Naive B cell (primary cell): ENCODE data around the gene DHCR7. TPM values are rescaled to one million over a fixed set of nuclear protein-coding genes. Genes with fewer than 3 reads are reported as not detected.
"Not testable (repeated sequence)": the region's sequence is repeated elsewhere in the genome, so short reads cannot be mapped to it uniquely, and the experiment has no call there.

ENCODE experiments used
- ATAC-seq, 2 donors: fragments of 150-1000 bp; cut with Tn5 transposase; 2 replicates each; pipeline ENCODE4 v1.10.0; 2021; ENCODE audit warnings: low read depth in 2 of 2, mild to moderate bottlenecking in 2 of 2, moderate library complexity in 2 of 2
- DNase-seq: peaks from one replicate; pipeline ENCODE4 v3.0.0; 2022
- H3K27ac Mint-ChIP-seq, 6 donors: one replicate each; pipeline ENCODE4 v1.8.0; 2020 to 2022; ENCODE audit warnings: mild to moderate bottlenecking in 6 of 6, mixed read lengths in 6 of 6, moderate library complexity in 5 of 6, inconsistent platforms in 2 of 6
- H3K27me3 Mint-ChIP-seq, 3 donors: one replicate each; pipeline ENCODE4 v1.8.0; 2021 to 2022; ENCODE audit warnings: mixed read lengths in 3 of 3, mild to moderate bottlenecking in 1 of 3
- H3K36me3 Mint-ChIP-seq, 2 donors: one replicate each; pipeline ENCODE4 v1.8.0; 2020 to 2022; ENCODE audit warnings: mixed read lengths in 2 of 2, inconsistent platforms in 1 of 2, mild to moderate bottlenecking in 1 of 2
- H3K4me1 Mint-ChIP-seq, 3 donors: one replicate each; pipeline ENCODE4 v1.8.0; 2020 to 2022; ENCODE audit warnings: mixed read lengths in 3 of 3, inconsistent platforms in 1 of 3, mild to moderate bottlenecking in 1 of 3, moderate library complexity in 1 of 3
- H3K4me3 Mint-ChIP-seq, 8 donors: one replicate each; pipeline ENCODE4 v1.8.0; 2020 to 2022; ENCODE audit warnings: mild to moderate bottlenecking in 8 of 8, mixed read lengths in 8 of 8, moderate library complexity in 8 of 8, inconsistent platforms in 2 of 8
- H3K9me3 Mint-ChIP-seq, 7 donors: one replicate each; pipeline ENCODE4 v1.8.0; 2020 to 2022; ENCODE audit warnings: mixed read lengths in 7 of 7, mild to moderate bottlenecking in 5 of 7, inconsistent platforms in 2 of 7, moderate library complexity in 1 of 7
- polyA plus RNA-seq, 6 donors: library from polyadenylated mRNA; unstranded; fragments of 300-500 nt; fragmentation: Illumina TruSeq; gene quantifications; one replicate each; pipeline ENCODE4 v1.2.3, GENCODE V29; 2021; ENCODE audit warnings: low read depth in 6 of 6

DHCR7 gene
- polyA plus RNA-seq, 6 donors from 2014 or later, result 10.2 to 19.0 (median 15.3) TPM

DNA sequence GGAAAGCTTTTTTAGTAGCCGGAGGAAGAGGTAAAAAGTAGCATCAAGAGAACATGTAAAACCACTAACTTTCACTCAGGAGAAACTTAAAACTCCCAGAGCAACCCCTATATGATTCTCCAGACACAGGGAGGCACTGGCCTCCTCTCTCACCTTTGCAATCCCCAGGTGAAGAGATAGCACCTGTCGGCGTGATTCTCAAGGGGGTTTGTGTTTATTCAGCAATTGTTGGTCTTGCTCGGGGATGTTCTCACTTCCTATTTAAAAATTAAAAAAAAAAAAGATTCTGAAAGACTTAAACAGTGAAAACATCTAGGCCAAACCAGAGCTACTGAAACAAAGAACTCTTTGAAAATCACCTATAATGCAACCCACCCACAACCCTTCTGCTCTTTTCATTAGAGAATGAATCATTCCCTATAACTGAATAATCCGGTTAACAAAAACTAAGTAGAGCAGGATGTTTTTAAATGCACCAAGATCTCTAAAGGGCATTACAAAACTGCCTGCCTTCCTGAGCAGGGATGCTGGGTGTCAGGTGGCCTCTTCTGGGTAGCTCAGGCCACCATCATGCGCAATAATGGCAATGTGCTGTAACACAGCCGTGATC, 24.9 kb downstream of the DHCR7 start:
- Mint-ChIP-seq H3K36me3 (no peaks in the 10 kb centered on the region), H3K27me3 (no peaks in the 10 kb centered on the region), H3K4me3 (peak overlapping the region in 1 of 8 donors; percentile 42), H3K9me3 (peaks cover 0 to 1% (median 0%) of the 10 kb centered on the region in 7 donors), H3K4me1 (peaks cover 35 to 65% (median 57%) of the 10 kb centered on the region in 3 donors), H3K27ac (peak overlapping the region in 4 of 6 donors; percentile 19 to 74 (median 53))
- DNase-seq (peak; percentile 10), ATAC-seq (peak; percentile 16 to 19)

DNA sequence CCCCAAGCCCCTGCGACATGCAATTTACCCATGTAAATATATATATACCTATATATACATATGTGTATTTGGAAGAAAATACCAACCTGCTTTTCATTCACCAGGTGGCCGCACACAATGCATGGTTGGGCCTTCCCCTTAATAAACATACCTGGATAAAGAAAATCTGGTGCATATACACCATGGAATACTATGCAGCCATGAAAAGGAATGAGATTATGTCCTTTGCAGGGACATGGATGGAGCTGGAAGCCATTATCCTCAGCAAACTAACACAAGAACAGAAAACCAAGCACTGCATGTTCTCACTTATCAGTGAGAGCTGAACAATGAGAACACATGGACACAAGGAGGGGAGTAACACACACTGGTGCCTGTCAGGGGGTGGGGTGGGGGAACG, 25.9 kb downstream of the DHCR7 start:
- not testable (repeated sequence) for DNase-seq, H3K9me3 Mint-ChIP-seq, H3K27me3 Mint-ChIP-seq, ATAC-seq, H3K36me3 Mint-ChIP-seq, H3K27ac Mint-ChIP-seq
- Mint-ChIP-seq H3K4me3 (peak overlapping the region in 1 of 8 donors; percentile 19), H3K4me1 (peaks cover 39 to 75% (median 64%) of the 10 kb centered on the region in 3 donors)

DNA sequence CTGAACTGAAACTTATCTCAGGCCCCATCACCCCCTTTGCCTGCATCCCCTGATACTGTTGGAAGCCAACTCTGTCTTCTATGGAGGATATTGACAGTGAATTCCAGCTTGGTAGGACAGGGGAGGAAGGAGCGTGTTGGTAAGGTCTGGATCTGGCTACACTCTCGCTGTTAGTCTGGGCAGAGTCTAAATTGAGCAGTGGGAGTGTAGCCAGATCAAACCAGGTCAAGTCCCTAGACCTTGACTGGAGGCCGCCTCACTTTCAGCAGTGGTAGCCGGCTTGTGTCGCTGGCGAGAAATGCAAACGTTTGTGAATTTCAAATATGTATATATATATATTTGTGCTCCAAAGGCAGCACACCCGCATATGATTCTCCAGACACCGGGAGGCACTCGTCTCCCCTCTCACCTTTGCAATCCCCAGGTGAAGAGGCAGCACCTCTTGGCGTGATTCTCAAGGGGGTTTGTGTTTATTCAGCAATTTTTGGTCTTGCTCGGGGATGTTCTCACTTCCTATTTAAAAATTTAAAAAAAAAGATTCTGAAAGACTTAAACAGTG, 26.7 kb downstream of the DHCR7 start:
- H3K36me3 Mint-ChIP-seq, result no peaks in the 10 kb centered on the region
- peaks cover 0 to 3% (median 2%) of the 10 kb centered on the region in 3 donors for H3K27me3 Mint-ChIP-seq
- H3K4me3 Mint-ChIP-seq, result peak overlapping the region in 1 of 8 donors; percentile 42
- no peak for ATAC-seq
- peaks cover 0 to 1% (median 0%) of the 10 kb centered on the region in 7 donors for H3K9me3 Mint-ChIP-seq
- no peak overlapping the region for H3K27ac Mint-ChIP-seq
- H3K4me1 Mint-ChIP-seq, result peaks cover 38 to 74% (median 60%) of the 10 kb centered on the region in 3 donors
- DNase-seq, result no peak

DNA sequence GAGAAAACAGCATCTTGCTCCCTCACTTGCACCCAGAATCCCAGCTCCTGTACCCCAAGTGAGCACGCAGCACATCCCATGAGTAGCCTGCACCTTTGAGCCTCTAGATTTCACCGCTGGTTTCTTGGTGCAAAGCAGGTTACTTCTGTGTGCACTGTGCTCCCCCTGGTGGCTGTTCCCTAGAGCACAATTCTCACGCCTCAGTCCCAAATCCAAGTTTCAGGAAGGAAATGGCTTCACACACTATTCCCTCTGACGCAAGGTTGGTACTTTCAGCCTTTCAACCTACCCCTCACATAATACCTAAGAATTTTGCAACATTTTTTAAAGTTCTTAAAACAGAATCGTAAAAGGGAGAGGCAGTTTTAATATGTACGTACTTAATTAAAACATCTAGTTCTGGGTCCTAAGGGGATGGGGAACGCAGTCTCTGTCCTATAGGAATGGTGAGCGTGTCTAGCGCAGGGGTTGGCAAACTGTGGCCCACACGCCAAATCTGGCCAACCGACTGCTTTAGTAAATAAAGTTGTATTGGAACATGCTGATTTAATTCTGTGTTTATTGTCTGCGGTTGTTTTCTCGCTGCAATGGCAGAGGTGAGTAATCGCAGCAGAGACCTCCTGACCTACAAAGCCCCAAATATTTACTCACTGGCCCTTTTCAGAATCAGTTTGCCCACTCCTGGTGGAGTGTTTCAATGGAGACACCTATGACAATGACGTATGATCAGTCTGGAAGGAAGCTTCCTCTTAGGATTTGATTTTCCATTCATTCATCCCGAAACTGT, 27.5 kb downstream of the DHCR7 start:
- Mint-ChIP-seq H3K4me3 (peak overlapping the region in 2 of 8 donors; percentile 7 to 76), H3K36me3 (no peaks in the 10 kb centered on the region), H3K27ac (peak overlapping the region in 2 of 6 donors; percentile 23 to 59), H3K4me1 (peaks cover 31 to 66% (median 51%) of the 10 kb centered on the region in 3 donors), H3K9me3 (peaks cover 0 to 1% (median 0%) of the 10 kb centered on the region in 7 donors), H3K27me3 (peaks cover 0 to 7% (median 5%) of the 10 kb centered on the region in 3 donors)
- peak in 1 of 2 donors; percentile 9 for ATAC-seq
- peak; percentile 29 for DNase-seq

DNA sequence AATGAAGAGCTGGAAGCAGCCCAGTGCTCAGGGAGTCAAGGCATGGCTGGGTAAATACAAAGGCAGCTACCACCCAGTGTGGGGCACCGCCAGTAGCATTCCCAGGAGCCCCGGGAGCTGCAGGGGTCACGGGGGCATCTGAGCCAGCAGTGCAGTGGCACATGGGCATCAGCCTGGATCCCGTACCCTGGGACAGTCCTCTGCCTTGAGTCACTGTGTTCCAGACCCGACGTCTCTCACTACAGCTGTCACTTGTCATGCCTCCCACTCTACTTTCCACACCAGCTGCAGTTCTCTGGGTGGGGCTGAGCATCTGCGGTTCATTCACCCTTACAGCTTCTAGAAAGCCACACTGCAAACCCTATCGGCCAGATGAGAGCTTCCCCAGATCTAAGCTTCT, 29.6 kb downstream of the DHCR7 start:
- H3K27ac Mint-ChIP-seq, result peak overlapping the region in 1 of 6 donors; percentile 44
- H3K27me3 Mint-ChIP-seq, result peaks cover 0 to 22% (median 17%) of the 10 kb centered on the region in 3 donors
- DNase-seq (peak; percentile 55), ATAC-seq (peak; percentile 88 to 89)
- peaks cover 0 to 7% (median 0%) of the 10 kb centered on the region in 7 donors for H3K9me3 Mint-ChIP-seq
- H3K4me3 Mint-ChIP-seq, result peak overlapping the region in 4 of 8 donors; percentile 18 to 82 (median 54)
- peaks cover 0 to 9% of the 10 kb centered on the region in 2 donors for H3K36me3 Mint-ChIP-seq
- peaks cover 26 to 57% (median 44%) of the 10 kb centered on the region in 3 donors for H3K4me1 Mint-ChIP-seq

DNA sequence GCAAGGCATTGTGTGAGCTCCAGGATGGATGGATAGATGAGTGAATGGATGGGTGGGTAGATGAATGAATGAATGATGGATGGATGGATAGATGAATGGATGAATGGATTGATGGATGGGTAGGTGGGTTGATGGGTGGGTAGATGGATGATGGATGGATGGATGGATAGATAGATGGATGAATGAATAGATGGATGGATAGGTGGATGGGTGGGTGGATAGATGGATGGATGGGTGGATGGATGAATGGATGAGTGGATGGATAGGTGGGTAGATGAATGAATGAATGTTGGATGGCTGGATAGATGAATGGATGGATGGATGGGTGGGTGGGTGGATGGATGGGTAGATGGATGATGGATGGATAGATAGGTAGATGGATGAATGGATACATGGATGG, 33.5 kb downstream of the DHCR7 start:
- H3K9me3 Mint-ChIP-seq, result peaks cover 0 to 11% (median 2%) of the 10 kb centered on the region in 7 donors
- no peak for ATAC-seq
- H3K36me3 Mint-ChIP-seq, result peaks cover 0 to 16% of the 10 kb centered on the region in 2 donors

DNA sequence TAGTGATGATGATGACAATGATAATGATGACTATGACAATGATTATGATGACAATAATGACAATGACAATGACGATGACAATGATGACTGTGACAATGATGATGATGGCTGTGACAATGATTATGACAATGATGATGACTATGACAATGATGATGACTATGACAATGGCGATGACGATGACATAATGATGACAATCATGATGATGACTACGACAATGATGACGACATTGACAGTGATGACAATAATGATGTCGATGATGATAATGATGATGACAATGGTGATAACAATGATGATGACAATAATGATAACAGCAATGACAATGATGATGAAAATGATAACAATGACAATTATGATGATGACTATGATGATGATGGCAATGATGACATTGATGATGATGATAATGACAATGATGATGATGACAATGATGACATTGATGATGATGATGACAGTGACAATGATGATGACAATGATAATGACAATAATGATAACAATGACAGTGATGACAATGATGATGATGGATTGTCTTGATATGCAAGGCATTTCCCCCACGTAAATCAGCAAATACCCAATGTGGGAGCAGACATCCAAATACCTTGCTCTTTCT, 37.7 kb downstream of the DHCR7 start:
- H3K27me3 Mint-ChIP-seq, result peaks cover 4 to 30% (median 15%) of the 10 kb centered on the region in 3 donors
- H3K36me3 Mint-ChIP-seq, result peaks cover 0 to 16% of the 10 kb centered on the region in 2 donors
- DNase-seq (no peak), ATAC-seq (no peak)
- peaks cover 0 to 11% (median 2%) of the 10 kb centered on the region in 7 donors for H3K9me3 Mint-ChIP-seq
- H3K4me1 Mint-ChIP-seq, result peaks cover 4 to 10% (median 10%) of the 10 kb centered on the region in 3 donors
- H3K27ac Mint-ChIP-seq, result no peak overlapping the region
- H3K4me3 Mint-ChIP-seq, result no peak overlapping the region

More for the DNA sequence above, 33.5 kb downstream of the DHCR7 start:
- Mint-ChIP-seq H3K27me3 (peaks cover 4 to 28% (median 22%) of the 10 kb centered on the region in 3 donors), H3K4me1 (peaks cover 15 to 28% (median 17%) of the 10 kb centered on the region in 3 donors), H3K27ac (no peak overlapping the region), H3K4me3 (no peak overlapping the region)
- DNase-seq, result no peak

DNA sequence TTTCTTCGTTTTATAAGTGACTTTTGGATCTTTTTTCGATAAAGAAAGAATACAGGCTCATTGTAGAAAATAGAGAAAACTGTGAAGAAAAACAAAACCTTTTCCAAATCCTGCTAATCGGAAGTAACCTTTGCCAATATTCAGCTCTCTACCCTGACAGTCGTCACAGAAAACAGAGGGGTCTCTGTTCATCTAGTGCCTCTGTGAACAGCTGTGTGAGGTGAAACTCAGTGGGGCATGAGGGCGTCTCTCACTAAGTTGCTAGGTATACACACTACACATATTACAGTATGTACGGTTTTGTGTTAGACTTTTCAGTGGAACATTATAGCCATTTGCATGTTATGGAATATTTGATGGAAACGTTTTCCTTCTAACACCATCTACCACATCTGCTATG, 39.4 kb downstream of the DHCR7 start:
- Mint-ChIP-seq H3K4me3 (no peak overlapping the region), H3K9me3 (peaks cover 0 to 9% (median 4%) of the 10 kb centered on the region in 7 donors), H3K36me3 (peaks cover 0 to 14% of the 10 kb centered on the region in 2 donors), H3K27ac (peak overlapping the region in 1 of 6 donors; percentile 74), H3K4me1 (peaks cover 11 to 15% (median 15%) of the 10 kb centered on the region in 3 donors), H3K27me3 (peaks cover 7 to 18% (median 7%) of the 10 kb centered on the region in 3 donors)
- DNase-seq (no peak), ATAC-seq (no peak)

DNA sequence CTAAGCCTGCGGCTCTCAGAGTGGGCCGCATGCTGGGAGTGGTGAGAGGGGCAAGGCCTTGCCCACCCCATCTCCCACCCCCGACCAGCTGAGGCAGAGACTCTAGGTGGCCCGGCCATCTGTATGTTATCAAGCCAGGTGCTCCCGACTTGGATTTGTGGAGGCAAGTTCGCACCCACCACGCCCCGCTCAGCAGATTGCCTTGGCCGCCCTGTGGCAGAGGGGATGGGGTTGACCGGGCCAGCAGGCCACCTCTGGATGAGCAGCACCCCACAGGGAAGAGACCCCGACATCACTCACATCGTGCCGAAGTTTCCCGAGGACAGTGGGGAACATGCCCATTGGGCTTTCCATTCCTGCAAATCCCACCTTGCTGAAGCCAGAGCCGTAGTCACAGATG, 40.8 kb downstream of the DHCR7 start:
- peaks cover 0 to 17% of the 10 kb centered on the region in 2 donors for H3K36me3 Mint-ChIP-seq
- no peak for DNase-seq
- peaks cover 0 to 13% (median 6%) of the 10 kb centered on the region in 7 donors for H3K9me3 Mint-ChIP-seq
- H3K27ac Mint-ChIP-seq, result no peak overlapping the region
- H3K4me3 Mint-ChIP-seq, result no peak overlapping the region
- peaks cover 7 to 16% (median 10%) of the 10 kb centered on the region in 3 donors for H3K27me3 Mint-ChIP-seq
- peaks cover 13 to 15% (median 15%) of the 10 kb centered on the region in 3 donors for H3K4me1 Mint-ChIP-seq
- no peak for ATAC-seq

DNA sequence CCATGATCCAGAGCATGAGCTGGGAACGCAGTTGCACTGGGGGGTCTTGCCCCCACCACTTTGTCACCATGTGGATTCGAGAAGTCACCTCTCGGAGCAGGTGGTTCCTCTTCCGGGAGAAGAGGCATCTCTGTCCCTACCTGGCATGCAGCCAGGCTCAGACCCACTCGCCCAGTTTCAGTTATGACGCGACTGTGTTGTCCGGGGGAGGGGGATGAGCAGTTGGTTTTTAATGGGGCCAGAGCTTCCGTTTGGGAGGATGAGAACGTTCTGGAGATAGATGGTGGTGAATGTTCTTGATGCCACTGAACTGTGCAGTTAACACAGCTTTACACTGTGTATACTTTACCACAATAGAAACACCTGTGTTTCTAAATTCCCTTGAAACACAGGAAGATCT, 41.5 kb downstream of the DHCR7 start:
- no peak for ATAC-seq
- Mint-ChIP-seq H3K9me3 (peaks cover 0 to 13% (median 6%) of the 10 kb centered on the region in 7 donors), H3K36me3 (peaks cover 0 to 17% of the 10 kb centered on the region in 2 donors), H3K27me3 (peaks cover 3 to 11% (median 10%) of the 10 kb centered on the region in 3 donors), H3K4me3 (no peak overlapping the region), H3K27ac (peak overlapping the region in 1 of 6 donors; percentile 59), H3K4me1 (peaks cover 13 to 15% (median 15%) of the 10 kb centered on the region in 3 donors)
- DNase-seq, result no peak

DNA sequence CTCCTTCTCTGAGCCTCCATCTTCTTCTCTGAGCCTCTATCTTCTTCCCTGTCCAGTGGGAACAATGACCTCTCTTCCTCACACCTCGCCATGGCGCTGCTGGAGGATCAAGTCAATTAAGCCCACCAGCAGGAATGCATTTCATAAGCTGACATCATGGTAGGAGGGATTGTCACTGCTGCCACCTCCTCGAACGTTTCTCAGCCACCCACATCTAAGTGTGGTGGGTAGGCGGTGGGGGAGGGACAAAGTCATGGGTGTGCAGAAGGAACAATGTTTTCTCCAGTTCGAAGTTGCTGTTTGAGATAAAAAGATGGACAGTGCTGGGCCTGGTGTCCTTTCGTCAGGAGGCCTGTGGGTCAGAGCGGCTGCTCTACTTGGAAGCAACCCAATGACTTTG, 44.0 kb downstream of the DHCR7 start:
- peaks cover 0 to 8% (median 4%) of the 10 kb centered on the region in 7 donors for H3K9me3 Mint-ChIP-seq
- peak overlapping the region in 1 of 8 donors; percentile 15 for H3K4me3 Mint-ChIP-seq
- peaks cover 0 to 10% of the 10 kb centered on the region in 2 donors for H3K36me3 Mint-ChIP-seq
- H3K4me1 Mint-ChIP-seq, result peaks cover 15 to 18% (median 15%) of the 10 kb centered on the region in 3 donors
- ATAC-seq, result no peak
- no peak for DNase-seq
- H3K27ac Mint-ChIP-seq, result peak overlapping the region in 3 of 6 donors; percentile 16 to 59 (median 41)
- peaks cover 2 to 10% (median 3%) of the 10 kb centered on the region in 3 donors for H3K27me3 Mint-ChIP-seq

DNA sequence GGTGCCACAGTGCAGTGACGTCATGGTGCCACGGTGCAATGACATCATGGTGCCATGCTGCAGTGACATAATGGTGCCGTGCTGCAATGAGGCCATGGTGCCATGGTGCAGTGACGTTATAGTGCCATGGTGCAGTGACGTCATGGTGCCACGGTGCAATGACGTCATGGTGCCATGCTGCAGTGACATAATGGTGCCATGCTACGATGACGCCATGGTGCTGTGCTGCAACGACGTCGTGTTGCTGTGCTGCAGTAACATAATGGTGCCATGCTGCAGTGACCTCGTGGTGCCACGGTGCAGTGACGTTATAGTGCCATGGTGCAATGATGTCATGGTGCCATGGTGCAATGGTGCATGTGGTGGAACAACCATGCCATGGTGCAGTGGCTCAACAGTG, 45.3 kb downstream of the DHCR7 start:
- H3K4me3 Mint-ChIP-seq, result no peak overlapping the region
- peak overlapping the region in 1 of 6 donors; percentile 10 for H3K27ac Mint-ChIP-seq
- peaks cover 0 to 8% (median 4%) of the 10 kb centered on the region in 7 donors for H3K9me3 Mint-ChIP-seq
- no peak for ATAC-seq
- peaks cover 15 to 18% (median 15%) of the 10 kb centered on the region in 3 donors for H3K4me1 Mint-ChIP-seq
- H3K27me3 Mint-ChIP-seq, result peaks cover 0 to 10% (median 3%) of the 10 kb centered on the region in 3 donors
- no peak for DNase-seq
- H3K36me3 Mint-ChIP-seq, result peaks cover 0 to 10% of the 10 kb centered on the region in 2 donors
